CD14-positive monocyte (primary cell): Measurements from ENCODE around the gene CRISP2. TPM values are rescaled to one million over a fixed set of nuclear protein-coding genes. Genes with fewer than 3 reads are reported as not detected.

ENCODE experiments used
- DNase-seq, 3 donors: peaks; one replicate each; pipeline ENCODE4 v3.0.0-alpha.2; 2011 to 2022
- H2AFZ ChIP-seq: 2 replicates; pipeline ENCODE4 v1.6.0; 2012; ENCODE audit warnings: mild to moderate bottlenecking, low read depth, low read length, inconsistent platforms; ENCODE audit not compliant: insufficient read depth, poor library complexity, severe bottlenecking
- H3K27ac ChIP-seq, 2 donors: 1 replicate in 1 of 2; 2 replicates in 1 of 2; pipeline ENCODE4 v1.5.1; 2012 to 2013; ENCODE audit warnings: low read length in 2 of 2, control low read depth in 1 of 2, inconsistent platforms in 1 of 2, low read depth in 1 of 2, mild to moderate bottlenecking in 1 of 2
- H3K27me3 ChIP-seq, 2 donors: one replicate each; pipeline versions ENCODE4 v1.6.0 to v1.6.1; 2011 to 2013; ENCODE audit warnings: low read length in 2 of 2; ENCODE audit not compliant: control insufficient read depth in 2 of 2, insufficient read depth in 2 of 2
- H3K36me3 ChIP-seq, 2 donors: replicated peaks in 1 of 2; 1 replicate in 1 of 2; 2 replicates in 1 of 2; pipeline versions ENCODE4 v1.5.1 to v1.6.1; 2012 to 2013; ENCODE audit warnings: low read length in 2 of 2, control low read depth in 1 of 2, inconsistent platforms in 1 of 2, mild to moderate bottlenecking in 1 of 2; ENCODE audit not compliant: insufficient read depth in 2 of 2, control insufficient read depth in 1 of 2
- H3K4me1 ChIP-seq, 2 donors: 1 replicate in 1 of 2; 2 replicates in 1 of 2; pipeline versions ENCODE4 v1.5.1 to v1.6.1; 2012 to 2013; ENCODE audit warnings: low read length in 2 of 2, control low read depth in 1 of 2, inconsistent platforms in 1 of 2, mild to moderate bottlenecking in 1 of 2, moderate library complexity in 1 of 2; ENCODE audit not compliant: insufficient read depth in 2 of 2, control insufficient read depth in 1 of 2
- H3K4me2 ChIP-seq: replicated peaks from 2 replicates; pipeline ENCODE3; 2012; ENCODE audit warnings: low read length, moderate library complexity, mild to moderate bottlenecking; ENCODE audit not compliant: poor library complexity, severe bottlenecking; ENCODE audit errors: extremely low read depth
- H3K4me3 ChIP-seq, 3 experiments: fragments of 200-600 bp in 1 of 3; sonication (generic) in 1 of 3; replicated peaks in 1 of 3; 1 replicate in 2 of 3; 2 replicates in 1 of 3; pipeline ENCODE4 v1.5.1; 2011 to 2013; ENCODE audit warnings: low read length in 3 of 3, mild to moderate bottlenecking in 3 of 3, control low read depth in 2 of 3, low read depth in 2 of 3, inconsistent platforms in 1 of 3, moderate library complexity in 1 of 3
- H3K79me2 ChIP-seq: 2 replicates; pipeline ENCODE4 v1.6.0; 2012; ENCODE audit warnings: mild to moderate bottlenecking, control low read depth, inconsistent platforms, low read length, moderate library complexity; ENCODE audit not compliant: insufficient read depth
- H3K9ac ChIP-seq: 2 replicates; pipeline ENCODE4 v1.6.0; 2017; ENCODE audit warnings: low read length, mild to moderate bottlenecking; ENCODE audit not compliant: insufficient read depth, poor library complexity, severe bottlenecking
- H3K9me3 ChIP-seq, 2 donors: replicated peaks in 1 of 2; 1 replicate in 1 of 2; 2 replicates in 1 of 2; pipeline versions ENCODE4 v1.5.1 to v1.6.1; 2012 to 2013; ENCODE audit warnings: low read length in 2 of 2, control low read depth in 1 of 2; ENCODE audit not compliant: control insufficient read depth in 1 of 2, insufficient read depth in 1 of 2
- H4K20me1 ChIP-seq: 2 replicates; pipeline ENCODE4 v1.6.0; 2012; ENCODE audit warnings: mild to moderate bottlenecking, low read length, control low read depth, moderate library complexity; ENCODE audit not compliant: insufficient read depth
- H3K27ac Mint-ChIP-seq, 7 donors: one replicate each; pipeline ENCODE4 v1.8.0; 2020; ENCODE audit warnings: mild to moderate bottlenecking in 7 of 7, mixed read lengths in 7 of 7, moderate library complexity in 6 of 7, inconsistent platforms in 2 of 7
- H3K27me3 Mint-ChIP-seq, 3 donors: one replicate each; pipeline ENCODE4 v1.8.0; 2021 to 2022; ENCODE audit warnings: low read depth in 3 of 3, mild to moderate bottlenecking in 3 of 3, mixed read lengths in 3 of 3, moderate library complexity in 3 of 3, inconsistent platforms in 1 of 3
- H3K36me3 Mint-ChIP-seq, 2 donors: one replicate each; pipeline ENCODE4 v1.8.0; 2020; ENCODE audit warnings: mixed read lengths in 2 of 2, inconsistent platforms in 1 of 2, mild to moderate bottlenecking in 1 of 2
- H3K4me1 Mint-ChIP-seq: one replicate; pipeline ENCODE4 v1.8.0; 2020; ENCODE audit warnings: mild to moderate bottlenecking, mixed read lengths
- H3K4me3 Mint-ChIP-seq, 2 donors: one replicate each; pipeline ENCODE4 v1.8.0; 2020; ENCODE audit warnings: mild to moderate bottlenecking in 2 of 2, mixed read lengths in 2 of 2, moderate library complexity in 1 of 2
- H3K9me3 Mint-ChIP-seq, 7 donors: one replicate each; pipeline ENCODE4 v1.8.0; 2020 to 2022; ENCODE audit warnings: mixed read lengths in 7 of 7, mild to moderate bottlenecking in 6 of 7, moderate library complexity in 6 of 7, inconsistent platforms in 2 of 7
- WGBS: methylation state at CpG from one replicate; pipeline ENCODE4 v1.1.5; 2013; ENCODE audit warnings: missing lambda C conversion rate; ENCODE audit not compliant: insufficient coverage; 5-methylcytosine and 5-hydroxymethylcytosine counted together
- intact Hi-C, 2 donors: fragments of 100-400 bp; cut with micrococcal nuclease; formaldehyde crosslinking; loops; one replicate each; pipeline versions ENCODE4 v1.15.0 to v1.15.1; 2023
- polyA plus RNA-seq, 3 donors: library from polyadenylated mRNA; depleted of rRNA in 1 of 3; unstranded in 2 of 3; stranded (reverse) in 1 of 3; fragments of 300-500 nt in 2 of 3; fragments of >200 nt in 1 of 3; fragmentation: Illumina TruSeq in 2 of 3; gene quantifications; 1 replicate in 2 of 3; 2 replicates in 1 of 3; pipeline ENCODE4 v1.2.3, GENCODE V29; 2012 to 2021
- TF ChIP-seq, protein P1 (sequence below): fragments of 200-600 bp; IDR thresholded peaks from one replicate; pipeline ENCODE4 v1.8.0; 2022; ENCODE audit warnings: antibody characterized with exemption, mild to moderate bottlenecking

The CRISP2 gene
- polyA plus RNA-seq, 3 donors, result not detected

DNA sequence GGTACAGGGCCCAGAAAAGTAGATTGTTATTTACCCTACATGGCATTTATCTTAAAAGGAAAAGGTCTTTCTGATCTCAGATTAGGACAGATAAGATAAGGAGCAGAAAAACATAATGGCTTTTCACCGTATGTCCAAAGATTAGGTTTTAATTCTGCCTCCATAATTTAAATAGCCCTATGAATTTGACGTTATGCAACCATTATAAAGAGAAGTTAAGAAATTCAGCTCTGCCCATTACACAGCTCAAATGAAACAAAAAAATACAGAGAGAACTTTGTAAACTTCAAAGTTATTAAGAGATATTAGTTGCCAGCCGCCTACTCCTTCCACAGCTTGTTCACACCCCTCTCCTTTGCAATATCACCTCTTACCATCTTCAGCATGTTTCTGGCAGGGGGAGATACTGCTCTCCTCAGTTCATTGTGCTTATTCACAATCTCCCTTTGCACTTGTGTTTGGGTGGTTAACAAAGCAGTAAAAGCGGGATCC, 22.7 kb upstream of the CRISP2 start:
- Histone ChIP-seq H4K20me1 (no peaks in the 10 kb centered on the region), H3K4me2 (no peak overlapping the region), H3K4me1 (no peaks in the 10 kb centered on the region), H3K79me2 (no peaks in the 10 kb centered on the region), H3K9ac (no peak overlapping the region), H3K9me3 (no peaks in the 10 kb centered on the region), H3K36me3 (no peaks in the 10 kb centered on the region), H2AFZ (no peak overlapping the region), H3K27me3 (no peaks in the 10 kb centered on the region), H3K27ac (no peak overlapping the region), H3K4me3 (no peak overlapping the region)
- TF ChIP-seq, protein P1, sequence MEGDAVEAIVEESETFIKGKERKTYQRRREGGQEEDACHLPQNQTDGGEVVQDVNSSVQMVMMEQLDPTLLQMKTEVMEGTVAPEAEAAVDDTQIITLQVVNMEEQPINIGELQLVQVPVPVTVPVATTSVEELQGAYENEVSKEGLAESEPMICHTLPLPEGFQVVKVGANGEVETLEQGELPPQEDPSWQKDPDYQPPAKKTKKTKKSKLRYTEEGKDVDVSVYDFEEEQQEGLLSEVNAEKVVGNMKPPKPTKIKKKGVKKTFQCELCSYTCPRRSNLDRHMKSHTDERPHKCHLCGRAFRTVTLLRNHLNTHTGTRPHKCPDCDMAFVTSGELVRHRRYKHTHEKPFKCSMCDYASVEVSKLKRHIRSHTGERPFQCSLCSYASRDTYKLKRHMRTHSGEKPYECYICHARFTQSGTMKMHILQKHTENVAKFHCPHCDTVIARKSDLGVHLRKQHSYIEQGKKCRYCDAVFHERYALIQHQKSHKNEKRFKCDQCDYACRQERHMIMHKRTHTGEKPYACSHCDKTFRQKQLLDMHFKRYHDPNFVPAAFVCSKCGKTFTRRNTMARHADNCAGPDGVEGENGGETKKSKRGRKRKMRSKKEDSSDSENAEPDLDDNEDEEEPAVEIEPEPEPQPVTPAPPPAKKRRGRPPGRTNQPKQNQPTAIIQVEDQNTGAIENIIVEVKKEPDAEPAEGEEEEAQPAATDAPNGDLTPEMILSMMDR, result no peak
- Mint-ChIP-seq H3K27ac (no peak overlapping the region), H3K27me3 (no peaks in the 10 kb centered on the region), H3K36me3 (no peaks in the 10 kb centered on the region), H3K4me1 (no peaks in the 10 kb centered on the region), H3K9me3 (peaks cover 0 to 2% (median 0%) of the 10 kb centered on the region in 7 donors), H3K4me3 (no peak overlapping the region)
- WGBS, result no CpG with 5 or more reads among the region's 4 CpGs
- no peak for DNase-seq
- intact Hi-C loops, result no loop called here

DNA sequence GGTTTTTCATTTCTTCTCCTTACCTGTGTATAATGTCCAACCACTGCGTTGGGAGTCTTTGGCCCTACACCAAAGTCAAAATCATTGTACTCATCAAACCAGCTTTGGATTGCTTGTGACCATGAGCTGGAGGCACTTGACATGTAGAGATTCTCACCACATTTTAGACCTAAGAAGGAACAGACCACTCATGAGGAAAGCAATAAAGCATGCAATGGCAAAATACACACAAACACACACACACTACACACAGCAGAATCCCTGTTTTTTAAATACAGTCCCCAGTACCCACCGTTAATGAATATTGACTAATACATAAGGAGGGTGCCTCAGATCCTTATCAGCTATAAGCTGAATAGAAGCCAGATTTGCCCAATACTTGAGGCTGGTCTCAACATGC, 20.3 kb upstream of the CRISP2 start:
- H3K4me1 ChIP-seq, result no peaks in the 10 kb centered on the region
- H3K79me2 ChIP-seq, result no peaks in the 10 kb centered on the region
- peaks cover 0 to 1% (median 0%) of the 10 kb centered on the region in 7 donors for H3K9me3 Mint-ChIP-seq
- H3K4me3 ChIP-seq, result no peak overlapping the region
- no peaks in the 10 kb centered on the region for H3K27me3 Mint-ChIP-seq
- H4K20me1 ChIP-seq, result no peaks in the 10 kb centered on the region
- no peak overlapping the region for H3K27ac ChIP-seq
- no peak overlapping the region for H3K4me2 ChIP-seq
- H3K4me1 Mint-ChIP-seq, result no peaks in the 10 kb centered on the region
- no peaks in the 10 kb centered on the region for H3K9me3 ChIP-seq
- no peak overlapping the region for H3K9ac ChIP-seq
- no peak overlapping the region for H3K27ac Mint-ChIP-seq
- no peak overlapping the region for H3K4me3 Mint-ChIP-seq
- no peak for DNase-seq
- WGBS, result no CpG with 5 or more reads among the region's 2 CpGs
- intact Hi-C loops, result no loop called here
- TF ChIP-seq, protein P1, result no peak
- H3K36me3 ChIP-seq, result no peaks in the 10 kb centered on the region
- H3K36me3 Mint-ChIP-seq, result no peaks in the 10 kb centered on the region
- no peaks in the 10 kb centered on the region for H3K27me3 ChIP-seq
- H2AFZ ChIP-seq, result no peak overlapping the region
